ENCODE measurements around the gene CLEC16A.
"Not testable (repeated sequence)": the region's sequence is repeated elsewhere in the genome, so short reads cannot be mapped to it uniquely, and the experiment has no call there.

CLEC16A gene

DNA sequence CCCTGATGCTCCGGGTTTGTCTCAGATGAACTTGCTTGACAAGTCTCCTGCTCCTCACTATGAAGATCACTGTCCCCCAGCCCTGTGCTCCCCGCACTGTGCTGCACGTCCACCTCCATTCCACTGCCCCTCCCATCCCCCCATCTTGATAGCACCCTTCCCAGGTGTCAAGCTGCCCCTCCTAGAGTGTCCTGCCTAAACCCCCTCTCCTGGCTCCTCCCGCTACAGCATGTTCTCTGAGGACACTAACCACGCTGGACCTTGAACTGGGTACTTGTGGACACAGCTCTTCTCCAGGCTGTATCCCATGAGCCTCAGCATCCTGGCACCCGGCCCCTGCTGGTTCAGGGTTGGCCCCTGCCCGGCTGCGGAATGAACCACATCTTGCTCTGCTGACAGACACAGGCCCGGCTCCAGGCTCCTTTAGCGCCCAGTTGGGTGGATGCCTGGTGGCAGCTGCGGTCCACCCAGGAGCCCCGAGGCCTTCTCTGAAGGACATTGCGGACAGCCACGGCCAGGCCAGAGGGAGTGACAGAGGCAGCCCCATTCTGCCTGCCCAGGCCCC lies 20.6 kb upstream of the CLEC16A start:
- DNase-seq = no peak

DNA sequence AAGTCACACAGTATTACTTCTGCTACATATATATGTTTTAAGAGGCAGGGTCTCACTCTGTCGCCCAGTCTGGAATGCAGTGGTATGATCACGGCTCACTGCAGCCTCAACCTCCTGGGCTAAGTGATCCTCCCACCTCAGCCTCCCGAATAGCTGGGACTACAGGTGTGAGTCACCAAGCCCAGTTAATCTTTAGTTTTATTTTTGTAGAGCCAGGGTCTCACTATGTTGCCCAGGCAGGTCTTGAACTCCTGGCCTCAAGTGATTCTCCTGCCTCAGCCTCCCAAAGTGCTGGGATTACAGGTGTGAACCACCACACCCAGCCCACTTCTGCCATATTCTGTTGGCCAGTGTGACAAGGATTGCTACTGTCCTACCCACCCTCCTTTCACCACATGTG lies 19.1 kb upstream of the CLEC16A start:
- DNase-seq = not testable (repeated sequence)

DNA sequence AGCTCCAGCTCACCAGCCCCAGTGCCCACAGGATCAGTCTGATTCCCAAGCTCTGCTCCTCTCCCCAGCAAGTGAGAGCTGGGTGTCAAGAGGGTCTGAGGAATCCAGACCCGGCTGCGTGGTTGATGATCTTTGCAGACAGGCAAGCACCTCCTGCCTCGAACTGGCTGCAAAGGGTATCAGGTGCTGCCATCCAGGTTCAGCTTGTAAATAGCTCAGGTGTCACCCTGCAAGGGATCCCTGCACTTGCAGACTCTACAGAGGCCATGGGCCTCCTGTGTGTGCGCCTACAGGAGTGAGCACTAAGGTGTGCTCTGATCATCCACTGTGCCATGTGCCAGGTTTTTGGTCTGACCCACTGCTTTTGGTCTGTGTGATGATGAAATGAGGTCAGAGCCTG lies 18.3 kb upstream of the CLEC16A start:
- no peak for DNase-seq

DNA sequence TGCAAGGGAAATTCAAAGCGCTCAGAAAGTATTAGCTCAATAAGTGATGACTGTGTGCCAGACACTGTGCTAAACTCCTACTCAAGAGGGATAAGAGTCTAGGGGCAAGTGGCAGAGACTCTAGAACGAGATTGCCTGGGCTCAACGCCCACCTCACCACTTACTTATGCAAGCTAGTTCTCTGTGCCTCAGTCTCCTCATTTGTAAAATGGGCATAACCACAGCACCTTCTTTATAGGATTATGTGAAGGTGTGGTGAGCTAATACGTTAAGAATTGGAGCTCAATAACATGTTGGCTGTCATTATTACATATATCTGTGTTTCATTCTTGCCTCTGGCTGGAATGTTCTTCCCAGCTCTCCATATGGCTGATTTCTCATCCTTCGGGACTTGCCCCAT lies 17.5 kb upstream of the CLEC16A start:
- no peak for DNase-seq

DNA sequence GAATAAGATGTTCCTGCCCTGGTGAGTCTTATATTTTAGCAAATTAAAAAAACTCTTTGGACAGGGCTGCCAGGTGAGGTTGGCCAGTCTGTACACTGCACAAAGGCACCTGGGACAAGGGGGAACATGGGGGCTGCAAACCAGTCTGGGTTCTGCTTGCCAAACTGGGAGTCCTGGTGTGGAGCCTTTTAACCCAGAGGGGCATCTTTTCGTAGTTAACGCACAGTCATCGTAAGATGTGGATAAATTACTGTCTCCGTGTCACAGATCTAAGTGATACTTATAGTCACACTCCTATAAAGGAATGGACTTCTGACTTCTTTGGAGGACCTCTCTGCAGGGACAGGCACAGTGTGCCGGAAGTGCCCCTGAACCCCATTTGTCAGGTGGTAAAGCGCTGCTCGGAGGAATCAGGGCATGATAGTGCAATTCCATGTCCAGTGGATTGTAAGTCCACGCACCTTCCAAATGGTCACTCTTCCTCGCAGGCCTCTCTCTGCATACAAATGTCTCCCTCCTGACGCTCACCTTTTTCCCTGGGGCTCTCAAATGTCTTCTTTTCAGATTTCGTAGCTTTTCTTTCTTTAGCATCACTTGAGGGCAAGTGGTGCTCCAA lies 16.8 kb upstream of the CLEC16A start:
- no peak for DNase-seq

DNA sequence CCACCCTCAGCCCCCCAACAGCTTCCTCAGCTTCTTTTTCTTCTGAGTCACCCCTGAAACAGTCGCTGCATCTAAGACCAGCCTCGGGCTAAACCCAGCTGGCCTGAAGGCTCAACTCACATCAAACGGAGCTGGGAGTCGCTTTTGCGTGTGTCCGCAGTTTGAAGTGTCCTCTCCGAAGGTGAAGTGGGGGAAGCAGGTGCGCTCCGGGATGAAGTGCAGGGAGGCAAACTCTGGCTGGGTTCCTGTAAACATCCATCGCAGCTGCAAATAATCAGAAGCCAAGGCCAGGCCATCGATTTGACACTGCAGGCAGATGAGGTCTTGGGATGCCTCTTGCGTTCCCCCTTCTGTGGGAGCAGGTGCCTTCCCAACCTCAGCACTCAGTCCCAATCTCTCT lies 15.3 kb upstream of the CLEC16A start:
- not testable (repeated sequence) for DNase-seq

DNA sequence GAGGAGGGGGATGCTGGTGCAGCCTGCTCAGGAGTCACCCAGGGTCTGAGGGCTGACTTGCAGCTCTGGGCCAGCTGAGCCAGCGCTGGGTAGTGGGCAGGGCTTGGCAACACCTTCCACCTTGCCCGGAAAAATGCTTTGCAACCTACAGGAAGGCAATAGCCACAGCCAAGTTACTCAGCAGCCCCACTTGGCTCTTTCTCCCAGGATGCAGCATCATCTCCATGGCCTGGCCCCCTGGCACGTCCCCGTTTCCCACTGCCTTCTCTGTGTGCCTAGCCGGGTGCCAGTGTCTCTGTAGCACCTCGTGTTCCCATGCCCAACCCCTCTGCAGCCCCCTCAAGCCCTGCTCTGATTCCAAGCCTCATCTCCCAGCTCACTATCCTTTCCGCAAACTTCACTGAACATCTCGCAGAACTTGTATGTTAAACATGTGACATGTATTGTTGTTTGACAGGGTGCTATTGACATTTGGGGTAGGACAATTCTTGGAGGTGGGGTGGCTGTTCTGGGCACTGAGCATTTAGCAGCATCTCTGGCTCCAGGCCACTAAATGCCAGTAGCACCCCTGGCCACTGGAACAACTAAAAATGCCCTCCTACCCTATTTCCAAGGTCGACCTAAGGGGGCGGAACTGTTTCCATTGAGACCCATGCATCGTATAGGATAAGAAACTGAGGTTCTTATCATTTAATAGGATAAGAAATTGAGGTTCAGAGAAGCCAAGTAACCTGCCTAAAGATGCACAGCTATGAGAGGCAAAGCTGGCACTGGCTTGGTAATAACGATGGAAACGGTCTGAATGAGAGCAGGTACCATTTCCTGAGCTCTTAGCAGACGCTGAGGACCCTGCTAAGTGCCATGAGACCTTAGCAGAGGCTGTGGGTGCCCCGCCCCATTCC lies 14.3 kb upstream of the CLEC16A start:
- no peak for DNase-seq

DNA sequence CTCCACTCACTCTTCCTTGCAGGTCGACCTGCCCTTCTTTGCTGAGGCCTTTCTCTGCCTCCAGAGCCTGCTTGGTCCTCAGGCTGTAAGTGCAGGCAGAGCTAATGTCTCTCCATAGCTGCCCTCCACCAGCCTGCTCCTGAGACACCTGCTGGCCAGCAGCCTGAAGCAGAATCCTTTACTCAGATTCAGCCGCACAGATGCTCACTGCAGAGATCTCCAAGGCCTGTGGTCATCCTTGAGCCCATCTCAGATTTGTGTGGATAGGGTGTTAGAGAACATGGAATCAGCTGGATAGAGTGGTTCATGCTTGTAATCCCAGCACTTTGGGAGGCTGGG lies 13.6 kb upstream of the CLEC16A start:
- DNase-seq = no peak

DNA sequence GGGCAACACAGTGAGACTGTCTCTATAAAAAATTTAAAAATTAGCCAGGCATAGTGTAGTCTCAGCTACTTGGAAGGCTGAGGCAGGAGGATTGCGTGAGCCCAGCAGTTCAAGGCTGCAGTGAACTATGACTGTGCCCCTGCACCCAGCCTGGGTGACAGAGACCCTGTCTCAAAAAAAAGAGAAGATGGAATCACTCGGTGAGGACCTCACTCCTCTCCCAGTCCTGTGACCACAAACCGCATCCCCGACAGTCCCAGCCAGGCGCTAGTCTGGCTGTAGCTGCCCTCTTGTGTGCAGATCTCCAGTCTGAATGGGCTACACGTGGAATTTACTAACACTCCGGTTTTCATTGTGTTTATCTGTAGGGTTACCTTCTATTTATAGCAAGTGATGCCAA lies 13.2 kb upstream of the CLEC16A start:
- no peak for DNase-seq

DNA sequence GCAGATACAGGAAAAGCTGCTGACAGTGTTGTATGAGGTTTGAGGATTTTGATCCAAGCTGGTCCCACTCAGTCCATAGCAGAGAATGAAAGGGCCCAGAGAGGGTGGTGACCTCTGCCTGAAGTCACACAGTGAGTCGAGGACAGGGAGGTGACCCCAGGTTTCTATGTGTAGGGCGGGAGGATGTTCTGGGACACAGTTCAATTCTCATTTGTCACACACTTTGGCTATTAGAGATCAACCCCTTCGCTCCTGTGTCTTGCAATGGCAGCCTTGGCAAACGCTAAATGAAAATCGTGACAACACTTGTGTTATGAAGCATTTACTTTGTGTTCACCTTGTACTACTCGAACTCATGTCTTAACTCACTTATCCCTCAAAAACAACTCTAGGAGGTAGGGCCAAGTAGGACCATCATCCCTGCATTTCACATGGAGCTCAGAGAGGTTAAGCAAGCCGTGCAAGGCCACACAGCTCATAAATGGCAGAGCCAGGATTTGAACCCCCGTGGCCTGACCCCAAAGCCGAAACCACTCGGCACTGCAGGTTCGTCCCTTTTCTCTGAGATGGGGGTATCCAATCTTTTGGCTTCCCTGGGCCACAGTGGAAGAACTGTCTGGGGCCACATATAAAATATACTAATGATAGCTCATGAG lies 12.3 kb upstream of the CLEC16A start:
- DNase-seq = no peak

DNA sequence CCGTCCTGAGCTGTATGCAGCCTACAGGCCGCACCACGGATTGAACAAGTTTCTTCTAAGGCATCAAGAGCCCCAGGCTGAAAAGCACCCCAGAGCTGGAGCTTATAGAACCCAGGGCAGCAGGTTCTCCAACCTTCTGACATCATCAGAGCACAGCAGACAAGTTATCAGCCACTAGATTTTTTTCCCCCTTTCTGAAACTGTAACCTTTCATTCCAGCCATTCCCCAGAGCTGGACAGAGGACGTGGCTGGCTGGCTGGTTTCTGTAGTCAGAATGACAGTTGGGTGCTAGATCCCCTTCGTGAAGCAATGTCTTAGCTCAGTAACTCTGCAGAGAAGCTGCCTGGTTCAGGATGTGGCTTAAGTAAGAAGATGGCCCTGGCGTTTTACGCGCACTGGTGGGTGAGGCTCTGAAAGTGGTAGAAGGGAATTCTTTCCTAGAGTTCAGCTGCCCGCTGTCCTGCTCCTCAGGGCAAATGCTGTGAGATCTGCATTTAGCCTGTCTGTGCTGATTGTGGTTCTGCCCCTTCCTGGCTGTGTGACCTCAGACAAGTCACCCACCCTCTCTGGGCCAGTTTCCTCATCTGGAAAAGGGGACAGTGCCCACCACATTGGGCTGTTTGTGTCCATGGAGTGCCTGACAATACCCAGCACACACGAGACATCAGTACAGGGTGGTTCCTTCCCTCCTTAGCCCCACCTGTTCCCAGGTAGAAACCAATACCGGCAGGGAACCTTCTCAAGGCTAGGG lies 11.2 kb upstream of the CLEC16A start:
- DNase-seq = no peak

DNA sequence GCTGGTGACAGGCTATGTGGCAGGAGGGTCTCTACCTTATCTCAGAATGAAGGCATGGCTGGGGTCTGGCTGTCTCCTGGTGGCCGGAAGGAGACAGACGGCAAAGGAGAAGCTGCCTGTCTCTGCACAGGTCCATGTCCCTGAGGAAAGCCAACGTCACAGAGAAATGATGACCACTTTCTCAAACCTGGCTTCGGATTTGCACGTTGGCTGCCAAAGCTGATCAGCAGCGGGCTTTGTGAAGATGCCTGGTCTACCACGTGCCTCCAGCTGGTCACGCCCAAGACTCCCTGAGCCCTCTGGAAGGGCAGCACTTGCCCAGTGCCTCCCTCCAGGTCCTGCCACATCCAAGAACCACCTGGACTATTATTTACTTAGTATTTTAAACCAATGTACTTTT lies 10.5 kb upstream of the CLEC16A start:
- no peak for DNase-seq

DNA sequence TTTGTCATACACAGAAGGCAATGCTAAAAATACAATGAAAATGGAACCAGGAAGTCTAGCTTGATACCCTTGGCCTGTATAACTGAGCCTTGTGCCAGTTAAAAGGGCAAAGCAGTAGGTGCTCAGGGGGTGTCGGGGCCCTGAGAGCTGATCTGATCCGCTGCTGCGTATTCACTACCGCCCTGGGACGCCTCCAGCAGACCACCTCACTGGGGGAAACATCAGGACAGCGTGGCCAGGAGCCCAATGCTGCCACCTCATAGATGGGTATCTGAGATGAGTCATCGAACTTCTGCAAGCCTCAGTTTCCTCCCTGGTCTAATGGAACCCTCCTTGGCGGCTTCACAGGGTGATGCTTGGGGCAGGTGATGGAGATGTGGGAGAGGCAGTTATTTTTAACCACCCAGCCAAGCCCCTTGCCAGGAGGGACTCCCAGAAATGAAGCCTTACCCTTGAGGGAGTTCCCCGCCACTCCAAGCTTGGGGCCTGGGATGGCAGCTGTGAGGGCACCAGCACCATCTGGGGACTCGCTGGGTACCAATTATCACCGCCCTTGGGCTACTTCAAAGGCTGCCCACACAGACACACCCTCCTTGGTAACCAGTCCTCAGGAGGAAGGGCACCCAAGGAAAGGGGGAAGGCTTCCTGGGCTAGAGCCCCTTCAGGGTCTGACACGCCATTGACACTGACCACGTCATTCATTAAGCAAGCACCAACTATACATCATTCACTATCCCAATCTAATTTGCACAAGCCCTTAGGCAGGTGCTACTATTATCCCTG lies 9.8 kb upstream of the CLEC16A start:
- no peak for DNase-seq

DNA sequence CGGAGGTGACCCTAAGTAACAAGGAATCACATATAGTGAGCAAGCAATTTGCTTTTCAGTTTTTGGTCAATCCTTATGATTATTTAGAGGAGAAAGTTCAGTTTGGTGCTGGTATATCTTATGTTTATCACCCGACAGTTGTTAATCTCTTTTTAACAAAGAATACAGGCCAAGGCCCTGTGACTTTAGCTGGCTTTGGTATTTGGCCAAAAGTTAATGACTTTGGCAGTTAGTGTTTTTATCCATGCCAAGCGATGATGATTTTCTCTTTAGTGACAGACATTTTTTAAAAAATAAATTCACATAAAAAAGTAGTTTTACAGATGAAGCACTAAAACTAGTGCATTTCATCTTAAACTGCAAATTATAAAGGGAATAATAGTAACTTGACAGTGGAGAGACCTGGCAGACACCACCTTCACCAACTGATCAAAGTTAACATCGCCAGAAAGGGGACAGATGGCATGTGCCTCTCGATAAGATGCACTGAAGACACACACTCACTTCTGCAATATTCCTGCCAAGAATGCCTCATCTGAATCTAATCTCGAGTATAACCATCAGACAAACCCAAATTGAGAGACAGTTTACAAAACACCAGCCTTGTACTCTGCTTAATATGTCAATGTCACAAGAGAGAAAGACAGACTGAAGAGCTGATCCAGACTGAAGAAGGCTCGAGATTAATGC lies 9.0 kb upstream of the CLEC16A start:
- DNase-seq = no peak

DNA sequence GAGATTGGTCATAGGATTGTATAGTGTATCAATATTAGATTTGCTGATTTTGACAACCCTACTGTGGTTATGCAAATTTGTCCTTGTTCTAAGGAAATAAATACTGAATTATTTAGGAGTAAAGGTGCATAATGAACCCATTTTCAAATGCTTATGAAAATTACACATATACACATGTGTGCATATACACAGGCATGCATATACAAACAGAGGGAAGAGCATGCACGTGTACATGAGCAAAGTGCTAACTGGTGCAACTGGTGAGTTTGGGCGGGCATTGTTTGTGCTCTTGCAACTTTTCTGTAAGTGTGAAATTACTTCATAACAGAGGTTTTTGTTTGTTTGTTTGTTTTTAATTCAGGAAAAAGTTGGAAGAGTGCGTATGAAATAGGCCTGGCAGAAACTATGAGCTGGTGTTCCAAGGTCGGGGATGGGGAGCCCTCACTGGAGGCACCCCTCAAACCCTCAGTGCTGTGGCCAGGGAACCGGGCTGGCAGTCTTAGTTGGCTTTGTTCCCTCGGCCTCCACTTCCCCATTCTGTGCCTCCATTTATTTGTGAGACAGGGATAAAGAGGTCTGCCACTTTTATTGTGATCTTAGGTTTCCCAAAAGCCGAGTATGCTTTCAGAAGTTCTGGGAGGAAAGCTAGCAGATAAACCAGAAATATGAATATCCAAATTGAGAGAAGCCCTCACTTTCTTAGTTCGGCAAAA lies 7.9 kb upstream of the CLEC16A start:
- DNase-seq = no peak

DNA sequence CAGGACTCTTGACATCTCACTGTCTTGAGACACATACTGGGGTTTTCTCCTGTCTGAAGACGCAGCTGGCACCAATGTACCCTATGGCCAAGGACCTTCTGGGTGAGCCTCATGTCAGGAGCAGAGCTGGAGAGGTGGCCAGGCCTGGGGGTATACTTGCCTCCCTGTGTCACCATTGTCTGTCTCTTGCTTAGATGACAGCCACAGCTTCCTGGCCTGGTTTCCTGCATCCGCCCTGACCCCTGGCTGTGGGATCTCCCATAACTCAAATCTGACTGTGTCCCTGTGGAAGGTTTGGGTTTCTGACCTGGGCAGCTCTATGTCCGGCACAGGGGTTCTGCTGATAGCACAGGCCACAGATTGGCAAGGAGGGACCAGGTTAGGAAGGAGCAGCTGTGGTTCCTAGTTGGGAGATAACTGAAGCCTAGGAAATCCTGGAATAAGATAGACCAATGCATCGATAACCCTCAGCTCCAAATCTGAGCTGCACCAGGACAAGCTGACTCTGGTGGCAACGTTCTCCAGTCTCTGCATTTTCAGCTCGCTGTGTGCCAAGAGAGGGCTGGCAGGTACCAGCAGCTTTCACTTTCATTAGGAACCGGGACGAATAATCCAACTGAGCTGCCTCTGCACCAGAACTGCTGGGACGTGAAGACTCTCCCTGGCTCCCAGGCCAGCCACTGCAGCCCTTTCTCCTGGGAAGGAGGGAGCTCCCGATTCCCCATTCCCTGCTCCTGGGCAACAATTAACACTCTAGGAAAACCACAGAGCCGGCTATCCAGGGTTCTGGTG lies 7.1 kb upstream of the CLEC16A start:
- no peak for DNase-seq

DNA sequence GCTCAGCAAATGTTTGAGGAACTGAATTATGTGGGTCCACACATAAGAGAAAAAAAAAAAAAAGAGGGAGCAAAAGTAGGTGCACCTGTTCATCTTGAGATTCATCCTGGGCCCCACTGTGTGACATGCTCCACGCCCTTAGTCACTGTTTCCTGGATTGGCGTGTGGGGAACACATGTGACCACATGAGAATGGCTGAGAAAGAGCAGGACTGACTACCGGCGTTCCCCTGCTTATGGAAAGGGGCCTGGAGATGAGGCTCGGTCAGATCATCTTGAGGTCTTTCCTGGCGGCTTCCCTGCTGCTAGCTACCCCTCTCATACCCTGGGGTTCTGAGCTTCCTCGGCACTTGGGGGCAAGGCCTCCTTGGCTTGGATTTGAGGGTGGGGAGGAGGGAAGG lies 6.0 kb upstream of the CLEC16A start:
- no peak for DNase-seq

DNA sequence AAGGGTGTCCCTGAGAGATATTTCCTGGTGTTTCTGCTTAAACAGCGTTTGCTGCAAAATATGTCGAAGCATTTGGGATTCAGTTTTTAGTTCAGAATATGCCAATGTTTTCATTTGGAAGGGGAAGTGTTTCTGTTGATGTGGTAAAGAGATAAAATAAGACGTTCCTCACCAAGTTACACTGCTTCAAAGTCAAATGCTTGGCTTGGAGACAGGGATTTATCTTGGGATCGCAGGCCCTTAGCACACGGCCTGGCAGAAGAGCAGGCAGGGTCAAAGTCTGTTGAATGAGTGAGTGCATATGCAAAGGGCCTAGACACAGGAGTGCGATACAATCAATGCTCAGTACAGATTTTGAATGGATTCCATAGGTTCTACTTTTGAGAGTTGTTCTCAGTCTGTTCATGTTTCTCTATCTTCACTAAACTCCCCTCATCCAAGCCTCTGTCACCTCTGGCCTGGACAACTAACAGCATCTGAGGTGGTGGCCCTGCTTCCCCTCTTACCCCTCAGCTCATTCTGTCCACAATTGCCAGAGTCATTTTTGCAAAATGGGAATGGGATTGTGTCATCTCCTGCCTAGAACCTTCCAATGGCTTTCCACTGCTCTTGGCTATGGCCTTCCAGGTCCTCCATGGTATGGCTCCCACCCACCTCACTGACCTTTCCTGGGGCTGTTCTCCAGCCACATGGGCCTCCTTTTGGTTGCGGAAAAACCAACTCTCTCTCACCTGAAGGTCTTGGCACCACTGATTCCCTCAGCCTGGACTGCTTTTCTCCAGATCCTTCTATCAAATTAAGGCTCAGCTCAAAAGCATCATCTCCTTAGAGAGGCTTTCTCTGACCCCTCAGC lies 5.3 kb upstream of the CLEC16A start:
- no peak for DNase-seq

DNA sequence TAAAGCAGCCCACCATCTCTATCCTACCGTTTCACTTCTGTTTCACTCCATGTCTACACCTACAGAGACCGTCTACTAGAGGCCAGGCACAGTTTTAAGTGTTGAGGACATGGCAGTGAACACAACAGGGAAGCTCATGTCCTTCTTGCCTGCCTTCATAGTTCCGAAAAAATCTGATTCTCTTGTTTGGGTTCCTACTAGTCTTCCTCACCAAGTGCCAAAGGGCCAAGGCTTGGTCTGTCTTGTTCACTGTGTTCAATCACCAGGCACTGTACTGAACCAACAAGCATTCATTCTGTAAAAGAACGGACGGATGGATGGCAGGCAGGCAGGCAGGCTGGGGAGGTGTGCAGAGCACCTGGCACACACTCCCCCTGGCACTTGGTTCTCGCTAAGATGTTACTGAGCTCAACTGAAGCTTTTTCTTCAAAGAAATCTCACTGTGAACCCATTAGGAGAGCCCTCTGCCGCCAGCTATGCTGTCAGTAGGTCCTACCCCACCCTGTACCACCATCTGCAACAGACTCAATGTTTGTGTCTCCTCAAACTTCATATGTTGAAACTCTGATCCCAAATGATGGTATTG lies 4.6 kb upstream of the CLEC16A start:
- no peak for DNase-seq
